Lung (tissue), 12 donors: ENCODE data around the gene NKAIN1. TPM values are rescaled to one million over a fixed set of nuclear protein-coding genes. Genes with fewer than 3 reads are reported as not detected.

Source experiments
- ATAC-seq: fragments of 200-7000 bp; cut with Tn5 transposase; one replicate; pipeline ENCODE4 v1.9.1; 2020; ENCODE audit warnings: moderate number of reproducible peaks; ENCODE audit not compliant: insufficient read depth, low FRiP score
- DNase-seq, 3 donors: peaks; one replicate each; pipeline ENCODE4 v3.0.0-alpha.2; 2013 to 2017
- H3K27ac ChIP-seq, 2 donors: one replicate each; pipeline ENCODE4 v1.5.1; 2013; ENCODE audit warnings: mild to moderate bottlenecking in 2 of 2, moderate library complexity in 2 of 2, control low read depth in 1 of 2, inconsistent platforms in 1 of 2, low read depth in 1 of 2, low read length in 1 of 2
- H3K27me3 ChIP-seq, 3 donors: one replicate each; pipeline ENCODE4 v1.5.1; 2013; ENCODE audit warnings: low read length in 2 of 3; ENCODE audit not compliant: control insufficient read depth in 3 of 3, insufficient read depth in 3 of 3
- H3K36me3 ChIP-seq, 4 donors: one replicate each; pipeline ENCODE4 v1.5.1; 2013; ENCODE audit warnings: low read length in 4 of 4, mild to moderate bottlenecking in 1 of 4, moderate library complexity in 1 of 4; ENCODE audit not compliant: control insufficient read depth in 4 of 4, insufficient read depth in 4 of 4
- H3K4me1 ChIP-seq, 5 donors: one replicate each; pipeline ENCODE4 v1.5.1; 2013; ENCODE audit warnings: low read length in 5 of 5, mild to moderate bottlenecking in 2 of 5, moderate library complexity in 1 of 5; ENCODE audit not compliant: control insufficient read depth in 5 of 5, insufficient read depth in 5 of 5
- H3K4me3 ChIP-seq: one replicate; pipeline ENCODE4 v1.5.1; 2013; ENCODE audit warnings: mild to moderate bottlenecking, control low read depth, moderate library complexity
- H3K9ac ChIP-seq, 2 donors: one replicate each; pipeline ENCODE4 v1.5.1; 2013; ENCODE audit warnings: low read length in 2 of 2, control low read depth in 1 of 2; ENCODE audit not compliant: insufficient read depth in 1 of 2
- H3K9me3 ChIP-seq, 4 donors: one replicate each; pipeline ENCODE4 v1.5.1; 2013; ENCODE audit warnings: low read length in 3 of 4, mild to moderate bottlenecking in 1 of 4, moderate library complexity in 1 of 4; ENCODE audit not compliant: control insufficient read depth in 4 of 4, insufficient read depth in 3 of 4
- WGBS, 2 donors: extraction: QIAGEN DNeasy Blood & Tissue Kit; methylation state at CpG; one replicate each; pipeline ENCODE4 v1.1.7; 2013; 5-methylcytosine and 5-hydroxymethylcytosine counted together
- polyA plus RNA-seq, 2 donors: library from polyadenylated mRNA; stranded (reverse); fragments of 200-250 nt; gene quantifications; one replicate each; pipeline ENCODE4 v1.2.1, GENCODE V29; 2013
- total RNA-seq, 2 donors: library from RNA; depleted of rRNA in 1 of 2; stranded (reverse); fragments of >200 nt in 1 of 2; gene quantifications; one replicate each; pipeline ENCODE4 v1.2.1, GENCODE V29; 2014 to 2021
- TF ChIP-seq, protein P1 (sequence below): IDR thresholded peaks from 2 replicates; pipeline ENCODE4 v1.5.1; 2012; ENCODE audit warnings: mild to moderate bottlenecking; ENCODE audit errors: control extremely low read depth, extremely low read depth
- donor health status: control.
- donor health status: control.
- donor health status: Bipolar disorder and iron deficiency.
- donor health status: healthy.
- donor health status: DM: yes; HTN: yes; CAD: no.

Gene NKAIN1
- total and polyA plus RNA-seq, 4 donors = 0.03 TPM; not detected in 3

DNA sequence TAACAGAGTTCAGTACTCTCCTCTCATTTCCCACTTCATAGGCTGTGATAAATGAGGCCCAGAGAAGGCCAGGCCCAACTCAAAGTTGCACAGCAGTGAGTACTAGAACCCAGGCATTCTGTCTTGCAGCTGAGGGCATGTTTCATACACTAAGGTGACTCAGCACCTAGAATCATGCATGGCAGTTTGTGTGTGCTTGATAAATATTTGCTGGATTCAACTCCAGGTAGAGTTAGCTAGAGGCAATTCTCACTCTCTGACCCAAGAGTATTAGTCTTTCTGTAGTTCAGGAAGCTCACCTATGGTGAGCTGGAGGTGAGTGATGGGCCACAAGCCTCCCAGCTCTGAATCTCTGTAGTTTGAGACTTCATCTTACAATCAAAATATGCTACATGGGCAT, 10.7 kb downstream of the NKAIN1 start:
- Histone ChIP-seq H3K36me3 (no peaks in the 10 kb centered on the region), H3K4me3 (no peak overlapping the region), H3K27ac (no peak overlapping the region), H3K9me3 (peaks cover 0 to 2% (median 0%) of the 10 kb centered on the region in 4 donors), H3K9ac (no peak overlapping the region), H3K27me3 (no peaks in the 10 kb centered on the region), H3K4me1 (no peaks in the 10 kb centered on the region)
- TF ChIP-seq, protein P1, sequence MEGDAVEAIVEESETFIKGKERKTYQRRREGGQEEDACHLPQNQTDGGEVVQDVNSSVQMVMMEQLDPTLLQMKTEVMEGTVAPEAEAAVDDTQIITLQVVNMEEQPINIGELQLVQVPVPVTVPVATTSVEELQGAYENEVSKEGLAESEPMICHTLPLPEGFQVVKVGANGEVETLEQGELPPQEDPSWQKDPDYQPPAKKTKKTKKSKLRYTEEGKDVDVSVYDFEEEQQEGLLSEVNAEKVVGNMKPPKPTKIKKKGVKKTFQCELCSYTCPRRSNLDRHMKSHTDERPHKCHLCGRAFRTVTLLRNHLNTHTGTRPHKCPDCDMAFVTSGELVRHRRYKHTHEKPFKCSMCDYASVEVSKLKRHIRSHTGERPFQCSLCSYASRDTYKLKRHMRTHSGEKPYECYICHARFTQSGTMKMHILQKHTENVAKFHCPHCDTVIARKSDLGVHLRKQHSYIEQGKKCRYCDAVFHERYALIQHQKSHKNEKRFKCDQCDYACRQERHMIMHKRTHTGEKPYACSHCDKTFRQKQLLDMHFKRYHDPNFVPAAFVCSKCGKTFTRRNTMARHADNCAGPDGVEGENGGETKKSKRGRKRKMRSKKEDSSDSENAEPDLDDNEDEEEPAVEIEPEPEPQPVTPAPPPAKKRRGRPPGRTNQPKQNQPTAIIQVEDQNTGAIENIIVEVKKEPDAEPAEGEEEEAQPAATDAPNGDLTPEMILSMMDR = no peak
- ATAC-seq (no peak), DNase-seq (no peak)

DNA sequence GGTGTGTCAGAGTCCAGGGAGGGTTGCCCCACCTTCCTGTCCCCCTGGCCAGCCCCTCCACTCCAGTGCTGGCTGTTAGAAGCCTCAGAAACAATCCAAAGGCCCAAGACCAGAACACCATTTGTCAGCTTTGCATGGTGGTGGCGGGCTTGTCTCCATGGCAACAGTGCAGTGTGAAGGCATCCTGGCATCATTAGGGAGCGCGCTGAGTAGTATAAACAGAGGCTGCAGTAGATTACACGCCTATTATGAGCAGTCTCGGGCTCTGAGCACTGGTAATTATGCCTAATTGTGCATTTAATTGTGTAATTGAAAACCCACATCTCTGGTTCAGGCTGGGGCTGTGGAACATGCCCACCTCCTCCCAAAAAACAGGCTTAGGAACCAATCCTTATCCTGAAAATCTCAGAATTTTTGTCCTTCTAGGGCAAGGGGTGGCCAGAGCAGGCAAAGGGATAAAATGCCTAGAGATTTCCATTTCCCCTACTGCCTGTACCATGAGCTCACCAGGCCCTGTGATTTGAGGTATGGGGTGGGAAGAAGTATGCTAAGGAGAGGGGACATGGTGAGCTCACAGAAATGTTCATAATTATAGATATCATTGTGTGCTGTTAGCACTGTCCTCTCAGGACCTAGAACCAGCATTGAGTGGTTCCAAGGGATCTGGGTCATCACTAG, 11.7 kb downstream of the NKAIN1 start:
- Histone ChIP-seq H3K27me3 (no peaks in the 10 kb centered on the region), H3K27ac (no peak overlapping the region), H3K36me3 (no peaks in the 10 kb centered on the region), H3K9me3 (no peaks in the 10 kb centered on the region), H3K4me3 (no peak overlapping the region), H3K9ac (no peak overlapping the region), H3K4me1 (no peaks in the 10 kb centered on the region)
- DNase-seq (peak; percentile 33 to 48 (median 39)), ATAC-seq (no peak)
- WGBS, 2 donors = 80 to 86% methylated on average over 5 of the region's 5 CpGs
- TF ChIP-seq, protein P1 = no peak

DNA sequence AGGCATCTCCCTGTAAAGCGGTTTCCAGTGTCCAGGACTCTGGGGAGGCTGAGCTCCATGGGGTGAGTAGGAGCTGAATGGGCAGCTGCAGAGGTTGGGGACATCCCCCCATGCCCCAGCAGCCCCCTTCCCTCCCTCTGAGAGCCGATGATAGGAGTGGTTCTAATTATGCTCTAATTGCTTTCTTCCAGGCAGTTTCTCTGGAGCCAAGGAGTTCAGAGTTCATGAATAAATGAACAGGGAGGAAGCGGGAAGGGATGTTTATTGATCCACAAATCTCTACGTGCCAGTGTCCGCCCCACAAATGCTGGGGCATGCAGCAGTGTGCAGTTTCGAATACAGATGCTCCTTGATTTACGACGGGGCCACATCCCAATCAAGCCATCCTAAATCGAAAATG, 15.6 kb downstream of the NKAIN1 start:
- DNase-seq (no peak), ATAC-seq (no peak)
- TF ChIP-seq, protein P1 = no peak
- 53 to 65% methylated on average over 9 of the region's 9 CpGs for WGBS, 2 donors
- Histone ChIP-seq H3K9me3 (no peaks in the 10 kb centered on the region), H3K9ac (no peak overlapping the region), H3K36me3 (no peaks in the 10 kb centered on the region), H3K27ac (no peak overlapping the region), H3K4me1 (no peaks in the 10 kb centered on the region), H3K4me3 (no peak overlapping the region), H3K27me3 (no peaks in the 10 kb centered on the region)

DNA sequence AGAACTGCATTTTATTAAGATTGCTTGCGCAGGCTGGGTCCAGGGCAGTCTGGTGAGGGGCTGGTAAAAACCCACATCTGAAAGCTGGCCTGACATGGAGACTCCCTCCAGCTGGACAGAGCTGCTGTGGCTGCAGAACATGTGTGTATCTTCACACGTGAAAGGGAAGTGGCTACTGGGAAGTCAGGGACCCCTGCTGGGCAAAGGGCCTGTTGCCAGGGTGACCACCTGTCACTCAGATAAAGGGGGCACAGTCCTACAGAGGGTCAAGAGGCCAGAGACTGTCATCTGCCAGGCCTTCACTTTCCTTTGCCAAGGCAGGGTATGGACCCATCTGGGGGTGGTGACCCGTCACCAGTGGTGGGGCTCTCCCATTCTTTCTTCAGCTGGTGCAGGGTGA, 17.5 kb downstream of the NKAIN1 start:
- no peak overlapping the region for H3K9ac ChIP-seq
- no peak overlapping the region for H3K27ac ChIP-seq
- no peaks in the 10 kb centered on the region for H3K4me1 ChIP-seq
- H3K27me3 ChIP-seq = no peaks in the 10 kb centered on the region
- no peaks in the 10 kb centered on the region for H3K9me3 ChIP-seq
- DNase-seq (no peak), ATAC-seq (no peak)
- WGBS, 2 donors = 66 to 75% methylated on average over 3 of the region's 3 CpGs
- H3K4me3 ChIP-seq = no peak overlapping the region
- TF ChIP-seq, protein P1 = no peak
- H3K36me3 ChIP-seq = no peaks in the 10 kb centered on the region
